Retinal pigment epithelial cell (primary cell): Measurements from ENCODE around the gene TCF25.
"Not testable (repeated sequence)": the region's sequence is repeated elsewhere in the genome, so short reads cannot be mapped to it uniquely, and the experiment has no call there.

Experiments
- DNase-seq: peaks from one replicate; pipeline ENCODE4 v3.0.0-alpha.2; 2010; ENCODE audit warnings: low read depth
- H3K4me3 ChIP-seq: 2 replicates; pipeline ENCODE4 v1.5.1; 2011; ENCODE audit warnings: mild to moderate bottlenecking, low read length, control low read depth, moderate library complexity
- CTCF ChIP-seq: conservative IDR thresholded peaks from 2 replicates; pipeline ENCODE4 v1.5.1; 2011; ENCODE audit warnings: low read depth, low read length, control low read depth, inconsistent platforms

TCF25 gene

GRCh38 chr16:89829630-89830437, 43.6 kb upstream of the TCF25 start:
- H3K4me3 ChIP-seq = no peak overlapping the region
- no peak for DNase-seq
- TF ChIP-seq CTCF = no peak

- DNase-seq = no peak
- no peak overlapping the region for H3K4me3 ChIP-seq
- TF ChIP-seq CTCF = no peak
These were observed 41.5 kb upstream of the TCF25 start for GRCh38 chr16:89831810-89832328.

GRCh38 chr16:89833664-89834363, 39.6 kb upstream of the TCF25 start:
- DNase-seq, H3K4me3 ChIP-seq: not testable (repeated sequence)

- H3K4me3 ChIP-seq, DNase-seq: not testable (repeated sequence)
These were observed 38.5 kb upstream of the TCF25 start for GRCh38 chr16:89834813-89835363.

GRCh38 chr16:89836484-89836883, 36.9 kb upstream of the TCF25 start:
- not testable (repeated sequence) for H3K4me3 ChIP-seq, DNase-seq

- no peak for DNase-seq
- H3K4me3 ChIP-seq = no peak overlapping the region
- TF ChIP-seq CTCF = no peak
These were observed 36.3 kb upstream of the TCF25 start for GRCh38 chr16:89837014-89837546.

GRCh38 chr16:89841275-89841674, 32.1 kb upstream of the TCF25 start:
- no peak for DNase-seq
- no peak for TF ChIP-seq CTCF
- H3K4me3 ChIP-seq = no peak overlapping the region

- no peak overlapping the region for H3K4me3 ChIP-seq
- TF ChIP-seq CTCF = no peak
- DNase-seq = peak; percentile 67
These were observed 30.7 kb upstream of the TCF25 start for GRCh38 chr16:89842471-89843408.
